Activated CD8-positive, alpha-beta memory T cell treated with anti-CD3 and anti-CD28 coated beads, Interleukin-2, amount 50 U/mL, for 1 hour (primary cell): ENCODE measurements around the gene FNIP1.
"Not testable (repeated sequence)": the region's sequence is repeated elsewhere in the genome, so short reads cannot be mapped to it uniquely, and the experiment has no call there.

Experiments
- DNase-seq: peaks from one replicate; pipeline ENCODE4 v3.0.0-alpha.2; 2020; ENCODE audit errors: extremely low read depth

Gene FNIP1

DNA sequence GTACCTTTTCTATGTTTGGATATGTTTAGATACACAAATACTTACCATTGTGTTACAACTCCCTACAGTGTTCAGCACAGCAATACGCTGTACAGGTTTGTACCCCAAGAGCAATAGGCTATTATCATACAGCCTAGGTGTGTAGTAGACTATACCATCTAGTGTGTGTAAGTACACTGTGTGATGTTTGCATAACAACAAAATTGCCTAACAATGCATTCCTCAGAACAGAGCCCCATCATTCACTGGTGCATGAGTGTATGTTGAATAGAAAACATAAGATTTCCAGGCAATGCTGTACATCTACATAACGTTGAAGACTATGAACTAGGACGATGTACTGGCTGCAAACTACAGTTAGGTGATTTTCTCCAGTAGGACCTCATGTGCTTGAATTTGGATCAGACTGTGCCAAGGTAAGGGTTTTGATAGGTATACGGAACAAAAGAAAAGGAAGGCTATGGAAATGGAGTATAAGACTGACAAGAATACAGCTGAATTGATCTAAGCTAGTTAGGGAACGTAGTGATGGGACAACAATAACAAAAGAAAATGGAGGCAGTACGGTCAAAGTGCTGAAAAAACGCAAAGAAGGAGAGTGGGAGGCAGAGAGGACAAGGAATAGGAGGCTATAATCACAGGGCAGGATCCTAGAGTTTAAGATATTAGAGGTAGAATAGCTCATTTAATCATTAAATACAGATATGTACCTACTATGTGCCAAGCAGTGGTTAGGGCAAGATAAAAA lies 46.9 kb downstream of the FNIP1 start:
- no peak for DNase-seq

DNA sequence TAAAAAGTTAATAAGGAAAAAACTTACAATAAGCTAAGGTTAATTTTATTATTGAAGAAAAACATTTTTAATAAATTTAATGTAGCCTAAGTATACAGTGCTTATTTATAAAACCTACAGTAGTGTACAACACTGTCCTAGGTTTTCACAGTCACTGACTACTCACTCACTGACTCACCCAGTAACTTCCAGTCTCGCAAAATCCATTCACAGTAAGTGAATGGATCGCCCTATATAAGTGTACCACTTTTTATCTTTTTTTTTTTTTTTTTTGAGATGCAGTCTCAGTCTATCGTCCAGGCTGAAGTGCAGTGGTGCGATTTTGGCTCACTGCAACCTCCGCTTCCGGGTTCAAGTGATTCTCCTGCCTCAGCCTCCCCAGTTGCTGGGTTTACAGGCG lies 47.7 kb downstream of the FNIP1 start:
- no peak for DNase-seq

DNA sequence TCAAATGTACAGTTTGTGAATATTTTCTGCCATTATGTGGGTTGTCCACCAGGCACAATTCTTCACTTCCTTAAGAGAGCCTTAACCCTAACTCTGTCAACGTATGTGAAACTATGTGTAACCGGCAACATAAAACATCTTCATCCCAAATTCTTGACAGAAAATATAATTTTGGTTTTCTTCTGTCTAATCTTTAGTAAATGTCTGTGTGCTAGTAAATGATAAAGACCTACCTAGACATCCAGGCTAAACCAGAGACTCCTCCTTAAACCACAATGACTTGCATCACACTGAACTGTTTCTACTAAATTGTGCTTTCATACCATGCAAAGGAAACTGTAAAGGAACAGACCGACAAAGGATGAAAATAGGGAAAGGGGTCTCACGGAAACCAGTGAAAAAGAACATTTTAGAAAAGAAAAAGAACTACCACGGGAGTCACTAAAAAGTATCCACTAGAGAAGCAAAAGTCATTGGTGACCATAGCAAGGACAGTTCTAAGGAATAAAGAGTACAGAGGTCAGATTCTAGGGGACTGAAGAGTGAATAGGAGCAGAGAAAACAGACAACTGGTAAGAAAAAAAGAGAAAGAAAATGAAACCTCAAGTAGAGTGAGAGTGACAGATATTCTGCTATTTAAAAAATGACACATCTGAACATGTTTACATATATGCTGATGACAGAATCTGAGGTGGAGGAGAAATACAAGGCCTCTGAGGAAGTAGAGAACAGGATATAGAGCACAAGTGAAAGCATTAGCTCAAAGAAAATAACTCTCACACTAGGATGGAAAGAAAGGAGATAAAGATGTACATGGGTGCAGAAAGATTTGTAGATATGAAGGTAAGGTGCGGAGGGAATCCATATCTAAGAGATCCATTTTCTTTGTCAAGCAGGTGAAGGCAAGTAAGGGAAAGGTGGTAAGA lies 49.4 kb downstream of the FNIP1 start:
- DNase-seq = no peak

DNA sequence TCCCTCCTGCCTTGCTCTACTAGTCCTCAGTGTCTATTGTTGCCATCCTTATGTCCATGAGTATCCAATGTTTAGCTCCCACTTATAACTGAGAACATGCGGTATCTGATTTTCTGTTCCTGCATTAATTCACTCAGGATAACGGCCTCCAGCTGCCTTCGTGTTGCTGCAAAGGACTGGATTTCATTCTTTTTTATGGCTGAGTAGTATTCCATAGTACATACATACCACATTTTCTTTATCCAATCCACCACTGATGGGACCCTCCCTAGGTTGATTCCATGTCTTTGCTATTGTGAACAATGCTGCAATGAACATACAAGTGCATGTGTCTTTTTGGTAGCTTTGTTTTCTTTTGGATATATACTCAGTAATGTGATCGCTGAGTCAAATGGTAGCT lies 50.4 kb downstream of the FNIP1 start:
- no peak for DNase-seq

DNA sequence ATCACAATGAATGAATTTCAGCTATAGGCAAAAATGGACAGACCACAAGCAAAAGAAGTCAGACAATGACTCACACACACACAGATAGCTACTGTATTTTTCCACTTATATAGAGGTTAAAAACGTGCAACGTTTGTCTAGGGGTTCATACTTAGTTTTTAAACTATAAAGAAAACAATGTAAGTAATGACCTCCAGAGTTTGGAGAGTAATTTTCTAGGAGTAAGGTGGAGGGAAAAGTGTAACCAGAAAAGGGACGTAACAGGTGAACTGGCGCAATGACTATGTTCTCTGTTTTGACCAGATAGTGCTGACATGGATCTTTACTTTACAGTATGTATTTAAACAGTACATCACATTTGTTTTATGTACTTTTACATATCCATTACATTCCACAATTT lies 51.1 kb downstream of the FNIP1 start:
- no peak for DNase-seq

DNA sequence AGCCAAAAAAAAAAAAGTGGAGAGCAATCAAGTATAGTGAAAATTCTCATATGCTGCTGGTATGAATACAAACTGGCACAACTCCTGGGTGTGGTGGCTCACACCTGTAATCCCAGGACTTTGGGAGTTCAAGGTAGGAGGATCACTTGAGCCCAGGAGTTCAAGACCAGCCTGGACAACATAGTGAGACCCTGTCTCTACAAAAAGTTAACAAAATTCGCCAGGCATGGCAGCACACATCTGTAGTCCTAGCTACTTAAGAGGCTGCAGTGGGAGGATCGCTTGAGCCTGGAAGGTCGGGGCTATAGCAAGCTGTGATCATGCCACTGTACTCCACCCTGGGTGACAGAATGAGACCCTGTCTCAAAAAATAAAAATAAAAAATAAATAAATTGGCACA lies 51.7 kb downstream of the FNIP1 start:
- DNase-seq = no peak

DNA sequence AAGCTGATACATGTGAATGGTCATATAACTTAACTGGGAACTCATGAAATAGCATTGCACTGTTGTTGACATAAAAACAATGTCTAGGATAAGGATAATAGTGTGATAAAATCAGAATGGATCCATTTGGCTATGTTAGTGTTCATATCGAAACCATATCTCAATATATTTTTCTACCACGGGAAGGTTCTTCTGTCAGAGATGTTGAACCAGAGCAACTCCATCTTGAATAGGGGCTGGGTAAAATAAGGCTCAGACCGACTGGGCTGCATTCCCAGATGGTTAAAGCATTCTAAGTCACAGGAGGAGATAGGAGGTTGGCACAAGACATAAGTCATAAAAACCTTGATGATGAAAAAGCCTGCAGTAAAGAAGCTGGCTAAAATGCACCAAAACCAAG lies 56.3 kb downstream of the FNIP1 start:
- no peak for DNase-seq

DNA sequence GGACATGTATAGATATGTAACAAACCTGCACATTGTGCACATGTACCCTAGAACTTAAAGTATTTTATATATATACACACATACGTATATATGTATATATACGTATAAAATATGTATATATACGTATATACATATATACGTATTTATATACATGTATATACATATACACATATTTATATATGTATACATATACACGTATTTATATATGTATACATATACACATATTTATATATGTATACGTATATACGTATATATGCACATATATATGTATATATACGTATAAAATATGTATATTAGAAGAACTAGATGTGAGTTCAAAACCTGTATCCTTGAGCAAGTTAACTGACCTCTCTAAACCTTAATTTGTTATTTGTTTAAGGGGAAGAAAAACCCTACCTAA lies 61.4 kb downstream of the FNIP1 start:
- DNase-seq = no peak

DNA sequence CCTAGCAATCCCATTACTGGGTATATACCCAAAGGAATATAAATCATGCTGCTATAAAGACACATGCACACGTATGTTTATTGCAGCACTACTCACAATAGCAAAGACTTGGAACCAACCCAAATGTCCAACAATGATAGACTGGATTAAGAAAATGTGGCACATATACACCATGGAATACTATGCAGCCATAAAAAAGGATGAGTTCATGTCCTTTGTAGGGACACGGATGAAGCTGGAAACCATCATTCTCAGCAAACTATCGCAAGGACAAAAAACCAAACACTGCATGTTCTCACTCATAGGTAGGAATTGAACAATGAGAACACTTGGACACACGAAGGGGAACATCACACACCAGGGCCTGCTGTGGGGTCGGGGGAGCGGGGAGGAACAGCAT lies 61.9 kb downstream of the FNIP1 start:
- DNase-seq = not testable (repeated sequence)

DNA sequence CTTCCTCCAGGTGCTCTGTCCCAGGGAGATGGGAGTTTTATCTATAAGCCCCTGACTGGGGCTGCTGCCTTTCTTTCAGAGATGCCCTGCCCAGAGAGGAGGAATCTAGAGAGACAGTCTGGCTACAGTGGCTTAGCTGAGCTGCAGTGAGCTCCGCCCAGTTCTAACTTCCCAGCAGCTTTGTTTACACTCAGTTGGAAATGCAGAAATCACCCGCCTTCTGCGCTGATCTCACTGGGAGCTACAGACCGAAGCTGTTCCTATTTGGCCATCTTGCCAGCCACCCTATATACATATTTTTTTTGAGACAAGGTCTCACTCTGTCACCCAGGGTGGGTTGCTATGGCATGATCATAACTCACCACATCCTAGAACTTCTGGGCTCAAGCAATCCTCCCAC lies 67.5 kb downstream of the FNIP1 start:
- DNase-seq = not testable (repeated sequence)

DNA sequence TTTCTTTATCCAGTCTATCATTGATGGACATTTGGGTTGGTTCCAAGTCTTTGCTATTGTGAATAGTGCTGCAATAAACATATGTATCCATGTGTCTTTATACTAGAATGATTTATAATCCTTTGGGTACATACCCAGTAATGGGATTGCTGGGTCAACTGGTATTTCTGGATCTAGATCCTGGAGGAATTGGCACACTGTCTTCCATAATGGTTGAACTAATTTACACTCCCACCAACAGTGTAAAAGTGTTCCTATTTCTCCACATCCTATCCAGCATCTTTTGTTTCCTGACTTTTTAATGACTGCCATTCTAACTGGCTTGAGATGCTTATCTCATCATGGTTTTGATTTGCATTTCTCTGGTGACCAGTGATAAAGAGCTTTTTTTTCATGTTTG lies 72.7 kb downstream of the FNIP1 start:
- not testable (repeated sequence) for DNase-seq

DNA sequence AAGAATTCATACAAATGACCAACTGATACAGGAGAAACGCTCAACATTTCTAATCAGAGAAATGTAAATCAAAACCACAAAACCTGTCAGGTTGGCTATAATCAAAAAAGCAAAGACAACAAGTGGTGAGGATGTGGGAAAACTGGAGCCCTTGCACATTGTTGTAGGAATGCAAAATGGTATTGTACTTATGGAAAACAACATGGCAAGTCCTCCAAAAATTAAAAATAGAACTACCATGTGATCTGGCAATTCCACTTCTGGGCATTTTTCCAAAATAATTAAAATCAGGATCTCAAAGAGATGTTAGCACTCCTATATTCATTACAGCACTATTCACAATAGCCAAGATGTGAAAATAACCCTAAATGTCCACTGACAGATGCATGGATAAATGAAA lies 76.1 kb downstream of the FNIP1 start:
- DNase-seq = no peak

DNA sequence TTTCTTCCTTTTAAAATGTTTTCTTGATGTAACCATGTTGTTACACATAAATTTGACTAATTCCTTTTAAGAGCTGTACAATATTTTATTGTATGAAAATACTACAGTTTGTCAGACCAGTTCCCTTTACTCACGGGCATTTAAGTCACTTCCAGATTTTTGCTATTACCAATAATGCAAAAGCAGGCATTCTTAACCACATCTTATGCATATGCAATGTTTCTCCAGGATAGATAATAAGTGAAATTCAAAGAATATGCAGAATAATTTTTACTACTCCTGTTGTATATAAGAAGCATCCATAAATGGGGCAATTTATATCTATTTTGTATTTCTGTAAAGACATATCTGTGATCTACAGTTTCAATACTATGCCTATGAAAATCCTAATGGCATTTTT lies 77.3 kb downstream of the FNIP1 start:
- no peak for DNase-seq

DNA sequence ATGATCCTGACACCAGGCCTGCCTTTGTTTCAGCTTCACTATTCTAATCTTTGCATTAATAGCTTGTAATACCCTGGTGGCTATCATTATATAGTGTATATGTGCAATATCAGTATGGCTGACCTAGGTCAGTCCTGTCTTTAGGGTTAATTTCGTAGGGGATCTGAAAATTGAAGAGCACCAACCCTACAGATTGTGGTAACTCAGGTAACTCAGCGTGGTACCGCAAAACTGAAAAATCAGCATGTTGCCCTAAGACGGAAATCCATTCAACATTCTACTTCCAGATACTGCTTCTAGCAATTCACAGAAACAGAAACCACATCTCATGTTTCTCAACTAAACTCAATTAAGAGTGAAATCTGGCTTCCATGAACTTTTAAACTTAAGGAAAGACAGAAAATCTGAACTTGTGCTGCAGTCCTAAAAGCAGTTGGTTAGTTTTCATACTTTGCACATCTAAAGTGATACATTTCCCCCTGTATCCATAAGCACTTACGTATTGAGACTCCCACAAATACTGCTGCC lies 78.3 kb downstream of the FNIP1 start:
- DNase-seq = no peak

DNA sequence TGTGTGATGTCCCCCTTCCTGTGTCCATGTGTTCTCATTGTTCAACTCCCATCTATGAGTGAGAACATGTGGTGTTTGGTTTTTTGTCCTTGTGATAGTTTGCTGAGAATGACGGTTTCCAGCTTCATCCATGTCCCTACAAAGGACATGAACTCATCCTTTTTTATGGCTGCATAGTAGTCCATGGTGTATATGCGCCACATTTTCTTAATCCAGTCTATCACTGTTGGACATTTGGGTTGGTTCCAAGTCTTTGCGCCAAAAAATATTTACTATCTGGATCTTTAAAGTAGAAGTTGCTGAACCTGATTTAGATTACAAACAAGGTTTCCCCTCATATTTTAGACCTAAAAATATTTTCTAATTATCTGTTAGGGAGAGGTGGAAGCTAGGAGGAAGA lies 79.7 kb downstream of the FNIP1 start:
- DNase-seq = not testable (repeated sequence)

DNA sequence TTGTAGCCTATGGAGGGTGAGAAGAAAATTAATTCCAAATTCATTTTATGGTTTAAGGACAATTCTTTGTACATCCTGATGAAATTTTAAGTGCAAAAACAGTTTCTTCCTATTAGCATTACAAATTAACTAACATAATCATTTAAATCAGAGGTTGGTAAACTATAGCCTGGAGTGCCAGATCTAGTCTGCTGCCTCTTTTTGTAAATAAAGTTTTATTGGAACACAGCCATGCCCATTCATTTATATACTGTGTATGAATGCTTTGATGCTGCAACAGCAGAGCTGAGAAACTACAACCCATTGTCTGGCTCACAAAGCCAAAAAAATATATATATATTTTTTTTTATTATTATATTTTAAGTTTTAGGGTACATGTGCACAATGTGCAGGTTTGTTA lies 80.2 kb downstream of the FNIP1 start:
- DNase-seq = no peak

DNA sequence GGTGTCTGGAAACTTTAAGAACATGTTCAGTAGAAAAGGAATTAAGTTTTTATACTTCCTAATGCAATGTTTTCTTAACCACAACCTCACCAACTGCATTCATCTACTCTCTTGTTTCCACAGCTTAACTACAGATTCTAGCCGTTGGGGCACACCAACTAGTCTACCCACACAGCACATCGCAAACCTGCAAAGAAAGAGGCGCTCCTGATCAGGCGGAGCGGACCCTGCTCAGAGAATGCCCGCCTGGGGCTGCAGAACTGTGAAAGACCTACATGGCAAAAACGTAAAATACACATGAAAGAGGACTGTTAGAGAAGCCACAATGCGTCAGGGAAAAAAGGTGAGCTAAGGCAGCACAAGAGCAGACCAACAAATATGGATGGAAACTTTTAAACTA lies 86.4 kb downstream of the FNIP1 start:
- DNase-seq = no peak

DNA sequence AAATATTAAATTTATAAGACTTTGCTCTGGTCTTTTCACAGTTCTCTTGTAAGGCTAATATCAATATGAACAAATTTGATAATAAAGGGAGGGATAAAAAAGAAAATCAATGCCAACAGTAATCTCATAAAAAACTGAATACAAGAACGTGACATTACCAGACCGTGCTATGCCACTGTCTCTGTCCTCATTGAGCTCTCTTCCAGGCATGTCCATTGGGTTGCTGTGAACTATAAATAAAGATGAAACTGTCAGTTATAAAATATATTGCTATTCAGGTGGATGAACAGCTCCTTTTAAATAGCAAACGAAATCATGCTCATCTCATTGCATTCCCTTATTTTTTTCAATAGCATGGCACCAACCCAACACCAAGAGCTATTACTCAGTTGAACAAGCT lies 87.8 kb downstream of the FNIP1 start:
- DNase-seq = no peak

DNA sequence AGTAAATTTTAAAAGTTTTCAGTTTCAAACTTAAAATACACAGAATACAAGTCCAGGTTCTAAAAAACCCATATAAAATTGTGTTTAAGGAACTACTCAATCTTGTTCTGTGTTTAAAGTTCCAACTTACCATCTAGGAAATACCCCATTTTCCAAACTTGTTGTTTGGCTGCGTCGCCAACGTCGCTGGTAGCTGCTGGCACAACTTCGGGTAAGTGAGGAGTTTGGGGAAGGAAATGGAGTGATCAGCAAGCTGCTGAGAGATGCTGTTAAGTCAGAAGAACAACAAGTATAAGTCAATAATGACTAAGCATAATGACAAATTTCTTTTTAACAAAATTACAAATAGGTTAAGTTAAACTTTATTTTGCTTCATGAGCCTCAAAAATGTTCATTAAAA lies 90.5 kb downstream of the FNIP1 start:
- DNase-seq = no peak

DNA sequence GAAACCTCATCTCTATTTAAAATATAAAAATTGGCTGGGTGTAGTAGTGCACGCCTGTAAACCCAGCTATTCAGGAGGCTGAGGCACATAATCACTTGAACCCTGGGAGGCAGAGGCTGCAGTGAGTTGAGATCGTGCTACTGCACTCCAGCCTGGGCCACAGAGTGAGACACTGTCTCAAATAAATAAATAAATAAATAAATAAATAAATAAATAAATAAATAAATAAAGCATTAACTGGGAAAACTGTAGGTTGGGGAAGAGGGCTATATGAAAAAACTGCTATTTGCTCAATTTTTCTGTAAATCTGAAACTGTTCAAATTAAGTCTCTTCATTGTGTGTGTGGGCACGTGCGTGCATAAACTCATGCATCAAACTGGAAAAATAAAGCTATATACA lies 101.9 kb downstream of the FNIP1 start:
- DNase-seq = no peak

DNA sequence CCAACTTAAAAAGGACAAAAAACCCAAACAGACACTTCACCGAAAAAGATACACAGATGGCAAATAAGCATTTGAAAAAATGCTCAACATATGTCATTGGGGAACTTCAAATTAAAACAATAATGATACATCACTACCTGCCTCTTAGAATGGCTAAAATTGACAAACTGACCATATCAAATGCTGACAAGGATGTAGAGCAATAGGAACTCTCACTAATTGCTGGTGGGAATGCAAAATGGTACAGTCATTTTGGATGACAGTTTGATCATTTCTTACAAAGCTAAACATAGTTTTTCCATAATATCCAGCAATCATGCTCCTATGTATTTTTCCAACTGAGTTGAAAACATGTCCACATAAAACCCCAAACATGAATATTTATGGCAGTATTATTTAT lies 102.9 kb downstream of the FNIP1 start:
- DNase-seq = no peak

DNA sequence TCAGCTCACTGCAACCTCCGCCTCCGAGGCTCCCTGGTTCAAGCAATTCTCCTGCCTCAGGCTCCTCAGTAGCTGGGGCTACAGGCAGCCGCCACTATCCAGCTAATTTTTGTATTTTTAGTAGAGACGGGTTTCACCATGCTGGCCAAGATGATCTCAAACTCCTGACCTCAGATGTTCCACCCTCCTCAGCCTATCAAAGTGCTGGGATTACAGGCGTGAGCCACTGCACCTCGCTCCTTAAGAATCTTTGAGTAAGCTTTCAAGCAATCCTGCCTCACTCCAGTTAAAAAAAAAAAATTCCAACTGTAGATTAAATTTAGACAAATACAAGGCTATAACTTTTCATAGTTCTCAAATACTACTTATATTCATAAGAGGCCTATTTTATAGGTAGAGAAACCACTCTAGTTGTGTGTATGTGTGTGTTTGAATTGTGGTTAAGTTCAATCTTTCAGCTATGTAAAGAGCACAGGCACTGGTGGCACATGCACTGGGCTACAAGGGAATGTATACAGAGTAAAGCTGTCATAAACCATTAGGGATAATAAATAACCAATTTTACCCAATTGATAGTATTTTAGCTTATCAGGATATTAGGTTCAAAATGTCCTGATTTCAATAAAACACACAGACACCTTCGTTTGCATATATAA lies 111.2 kb downstream of the FNIP1 start:
- no peak for DNase-seq
